SU-DHL-6 (cell line): ENCODE measurements around the gene SLC27A4.

Experiments
- EZH2phosphoT487 ChIP-seq: fragments of 200-600 bp; sonication (generic), shearing (Covaris generic); conservative IDR thresholded peaks from 2 replicates; pipeline ENCODE4 v1.6.1; 2018; ENCODE audit warnings: mild to moderate bottlenecking, antibody characterized with exemption, low read length, moderate library complexity, mixed read lengths
- TF ChIP-seq, protein P1 (sequence below): fragments of 200-600 bp; sonication (generic); IDR thresholded peaks from one replicate; pipeline ENCODE4 v1.5.1; 2017; ENCODE audit warnings: antibody characterized with exemption, mild to moderate bottlenecking, low read length, moderate library complexity; ENCODE audit not compliant: insufficient read depth, poor library complexity, severe bottlenecking

- TF ChIP-seq, protein P1, sequence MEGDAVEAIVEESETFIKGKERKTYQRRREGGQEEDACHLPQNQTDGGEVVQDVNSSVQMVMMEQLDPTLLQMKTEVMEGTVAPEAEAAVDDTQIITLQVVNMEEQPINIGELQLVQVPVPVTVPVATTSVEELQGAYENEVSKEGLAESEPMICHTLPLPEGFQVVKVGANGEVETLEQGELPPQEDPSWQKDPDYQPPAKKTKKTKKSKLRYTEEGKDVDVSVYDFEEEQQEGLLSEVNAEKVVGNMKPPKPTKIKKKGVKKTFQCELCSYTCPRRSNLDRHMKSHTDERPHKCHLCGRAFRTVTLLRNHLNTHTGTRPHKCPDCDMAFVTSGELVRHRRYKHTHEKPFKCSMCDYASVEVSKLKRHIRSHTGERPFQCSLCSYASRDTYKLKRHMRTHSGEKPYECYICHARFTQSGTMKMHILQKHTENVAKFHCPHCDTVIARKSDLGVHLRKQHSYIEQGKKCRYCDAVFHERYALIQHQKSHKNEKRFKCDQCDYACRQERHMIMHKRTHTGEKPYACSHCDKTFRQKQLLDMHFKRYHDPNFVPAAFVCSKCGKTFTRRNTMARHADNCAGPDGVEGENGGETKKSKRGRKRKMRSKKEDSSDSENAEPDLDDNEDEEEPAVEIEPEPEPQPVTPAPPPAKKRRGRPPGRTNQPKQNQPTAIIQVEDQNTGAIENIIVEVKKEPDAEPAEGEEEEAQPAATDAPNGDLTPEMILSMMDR: no peak
- TF ChIP-seq EZH2phosphoT487: no peak
Measured at GRCh38 chr9:128344931-128345605, 4.7 kb downstream of the SLC27A4 start.
